PFSK-1 (cell line): Measurements from ENCODE around the gene CFAP74.

Source experiments
- FOXP2 ChIP-seq: optimal IDR thresholded peaks from 2 replicates; pipeline ENCODE3; 2011; ENCODE audit warnings: borderline replicate concordance, control low read depth, inconsistent platforms; ENCODE audit not compliant: insufficient read depth; ENCODE audit errors: extremely low read length, extremely low read depth
- TF ChIP-seq, protein P1 (sequence below), 2 experiments: IDR thresholded peaks; 2 replicates each; pipeline versions ENCODE4 v1.6.1 to v1.8.0; 2011 to 2012; ENCODE audit warnings: low read depth in 2 of 2, low read length in 2 of 2, control low read depth in 1 of 2, inconsistent platforms in 1 of 2, mild to moderate bottlenecking in 1 of 2, moderate library complexity in 1 of 2; ENCODE audit not compliant: insufficient read depth in 1 of 2

DNA sequence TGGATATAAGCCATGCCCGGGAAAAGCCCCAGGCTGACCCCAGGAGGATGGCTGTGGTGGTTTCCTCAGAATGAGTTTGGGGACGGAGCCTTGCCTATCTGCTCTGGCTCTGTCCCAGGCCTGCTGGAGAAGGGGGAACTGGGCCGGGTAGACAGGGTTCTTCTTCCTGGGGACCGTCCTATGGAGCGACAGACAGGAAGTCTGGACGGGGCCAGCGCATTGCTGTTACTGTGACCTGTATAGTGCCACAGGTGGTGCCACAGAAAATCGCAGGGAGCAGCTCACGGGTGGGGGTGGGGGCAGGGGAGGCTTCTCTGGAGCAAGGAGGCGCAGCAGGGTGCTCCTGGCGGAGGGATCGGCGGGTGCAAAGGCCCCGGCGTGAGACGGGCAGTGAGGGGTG lies 36.4 kb downstream of the CFAP74 start:
- TF ChIP-seq FOXP2, result no peak
- TF ChIP-seq, protein P1, sequence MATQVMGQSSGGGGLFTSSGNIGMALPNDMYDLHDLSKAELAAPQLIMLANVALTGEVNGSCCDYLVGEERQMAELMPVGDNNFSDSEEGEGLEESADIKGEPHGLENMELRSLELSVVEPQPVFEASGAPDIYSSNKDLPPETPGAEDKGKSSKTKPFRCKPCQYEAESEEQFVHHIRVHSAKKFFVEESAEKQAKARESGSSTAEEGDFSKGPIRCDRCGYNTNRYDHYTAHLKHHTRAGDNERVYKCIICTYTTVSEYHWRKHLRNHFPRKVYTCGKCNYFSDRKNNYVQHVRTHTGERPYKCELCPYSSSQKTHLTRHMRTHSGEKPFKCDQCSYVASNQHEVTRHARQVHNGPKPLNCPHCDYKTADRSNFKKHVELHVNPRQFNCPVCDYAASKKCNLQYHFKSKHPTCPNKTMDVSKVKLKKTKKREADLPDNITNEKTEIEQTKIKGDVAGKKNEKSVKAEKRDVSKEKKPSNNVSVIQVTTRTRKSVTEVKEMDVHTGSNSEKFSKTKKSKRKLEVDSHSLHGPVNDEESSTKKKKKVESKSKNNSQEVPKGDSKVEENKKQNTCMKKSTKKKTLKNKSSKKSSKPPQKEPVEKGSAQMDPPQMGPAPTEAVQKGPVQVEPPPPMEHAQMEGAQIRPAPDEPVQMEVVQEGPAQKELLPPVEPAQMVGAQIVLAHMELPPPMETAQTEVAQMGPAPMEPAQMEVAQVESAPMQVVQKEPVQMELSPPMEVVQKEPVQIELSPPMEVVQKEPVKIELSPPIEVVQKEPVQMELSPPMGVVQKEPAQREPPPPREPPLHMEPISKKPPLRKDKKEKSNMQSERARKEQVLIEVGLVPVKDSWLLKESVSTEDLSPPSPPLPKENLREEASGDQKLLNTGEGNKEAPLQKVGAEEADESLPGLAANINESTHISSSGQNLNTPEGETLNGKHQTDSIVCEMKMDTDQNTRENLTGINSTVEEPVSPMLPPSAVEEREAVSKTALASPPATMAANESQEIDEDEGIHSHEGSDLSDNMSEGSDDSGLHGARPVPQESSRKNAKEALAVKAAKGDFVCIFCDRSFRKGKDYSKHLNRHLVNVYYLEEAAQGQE (IDR thresholded peaks at IDR 0.05; ENCODE audit: insufficient read depth in 1 of 2, low read depth in 2 of 2, low read length in 2 of 2), result no peak
